T-helper 1 cell treated with Interleukin-12 subunit alpha and Interleukin-12 subunit beta and Interleukin-4 antibody, amounts not matched to agents 30 ng/mL and 1 ng/mL, for 36 hours (primary cell): Measurements from ENCODE around the gene IGSF3. TPM values are rescaled to one million over a fixed set of nuclear protein-coding genes. Genes with fewer than 3 reads are reported as not detected.

Experiments
- intact Hi-C: fragments of 100-400 bp; cut with micrococcal nuclease; formaldehyde crosslinking; loops from one replicate; pipeline ENCODE4 v1.15.1; 2024
- total RNA-seq: library from RNA; stranded (reverse); gene quantifications from 2 replicates; pipeline ENCODE4 v1.2.3, GENCODE V29; 2022

The IGSF3 gene
- total RNA-seq, 1 donor from 2014 or later = 0.83 TPM

GRCh38 chr1:116686723-116687352 lies 19.3 kb upstream of the IGSF3 start:
- intact Hi-C loops = no loop called here

- intact Hi-C loops = no loop called here
Observed at GRCh38 chr1:116686175-116686574, 18.6 kb upstream of the IGSF3 start.

GRCh38 chr1:116684575-116684974 lies 17.0 kb upstream of the IGSF3 start:
- intact Hi-C loops = no loop called here

GRCh38 chr1:116682641-116683221 lies 15.2 kb upstream of the IGSF3 start:
- intact Hi-C loops = no loop called here

- intact Hi-C loops = no loop called here
Observed at GRCh38 chr1:116681343-116681899, 13.9 kb upstream of the IGSF3 start.

GRCh38 chr1:116680752-116681151 lies 13.2 kb upstream of the IGSF3 start:
- intact Hi-C loops = no loop called here

- intact Hi-C loops = no loop called here
Observed at GRCh38 chr1:116679828-116680628, 12.5 kb upstream of the IGSF3 start.

GRCh38 chr1:116679091-116679827 lies 11.7 kb upstream of the IGSF3 start:
- intact Hi-C loops = no loop called here

GRCh38 chr1:116678732-116679090 lies 11.2 kb upstream of the IGSF3 start:
- intact Hi-C loops = no loop called here

GRCh38 chr1:116677474-116678062 lies 10.0 kb upstream of the IGSF3 start:
- intact Hi-C loops = no loop called here

- intact Hi-C loops = no loop called here
Observed at GRCh38 chr1:116676291-116676690, 8.8 kb upstream of the IGSF3 start.

GRCh38 chr1:116674751-116675150 lies 7.2 kb upstream of the IGSF3 start:
- intact Hi-C loops = no loop called here

GRCh38 chr1:116674011-116674531 lies 6.5 kb upstream of the IGSF3 start:
- intact Hi-C loops = no loop called here

GRCh38 chr1:116671912-116672311 lies 4.4 kb upstream of the IGSF3 start:
- intact Hi-C loops = loop anchor here (1.0 kb wide), 2 partner anchors 98 to 533 kb away; no protein-coding TSS in a partner anchor

GRCh38 chr1:116671072-116671760 lies 3.7 kb upstream of the IGSF3 start:
- intact Hi-C loops = no loop called here

GRCh38 chr1:116668277-116668676 lies 744 bp upstream of the IGSF3 start:
- intact Hi-C loops = loop anchor here (5.0 kb wide), 1 partner anchor 389 kb away; no protein-coding TSS in a partner anchor

- intact Hi-C loops = loop anchor here (1.0 to 5.0 kb wide), 2 partner anchors 93 to 390 kb away; no protein-coding TSS in a partner anchor
Observed at GRCh38 chr1:116667078-116667574, 407 bp downstream of the IGSF3 start.

- intact Hi-C loops = loop anchor here (1.0 to 5.0 kb wide), 2 partner anchors 92 to 391 kb away; no protein-coding TSS in a partner anchor
Observed at GRCh38 chr1:116666187-116667077, 1.1 kb downstream of the IGSF3 start.

GRCh38 chr1:116664978-116665371 lies 2.6 kb downstream of the IGSF3 start:
- intact Hi-C loops = loop anchor here (2.0 to 5.0 kb wide), 2 partner anchors 40 to 392 kb away; no protein-coding TSS in a partner anchor
